K562 (cell line): Measurements from ENCODE around the gene YJEFN3. TPM values are rescaled to one million over a fixed set of nuclear protein-coding genes. Genes with fewer than 3 reads are reported as not detected.

Experiments used
- CBX2 ChIP-seq: fragments of 200-600 bp; sonication (generic); IDR thresholded peaks from one replicate; pipeline ENCODE4 v1.6.1; 2012; ENCODE audit warnings: mild to moderate bottlenecking, low read length, inconsistent platforms; ENCODE audit not compliant: insufficient read depth, poor library complexity, severe bottlenecking
- CC2D1A ChIP-seq: fragments of 450-650 bp; IDR thresholded peaks from 2 replicates; pipeline ENCODE4 v1.6.1; 2017; ENCODE audit warnings: mild to moderate bottlenecking
- FOXM1 ChIP-seq, 2 experiments: fragments of 450-650 bp in 1 of 2; sonication (generic) in 1 of 2; formaldehyde crosslinking in 1 of 2; IDR thresholded peaks; 2 replicates each; pipeline versions ENCODE4 v1.6.1 to v1.9.0; 2017 to 2022; ENCODE audit warnings: low read depth in 2 of 2, mild to moderate bottlenecking in 2 of 2, missing genetic modification reagents in 1 of 2, moderate library complexity in 1 of 2
- MBD2 ChIP-seq: sonication (generic); IDR thresholded peaks from 2 replicates; pipeline ENCODE4 v1.6.1; 2016; ENCODE audit warnings: low read depth, borderline replicate concordance
- TAF9B ChIP-seq: fragments of 450-650 bp; IDR thresholded peaks from 2 replicates; pipeline ENCODE4 v1.6.1; 2018; ENCODE audit warnings: mild to moderate bottlenecking; ENCODE audit not compliant: partially characterized antibody
- TCF7L2 ChIP-seq: fragments of 150-350 bp; IDR thresholded peaks from 2 replicates; pipeline ENCODE4 v1.6.1; 2016; ENCODE audit warnings: low read depth, mild to moderate bottlenecking, low read length, moderate library complexity
- TCFL5 ChIP-seq: fragments of 250-450 bp; sonication (Bioruptor Pico); conservative IDR thresholded peaks from 2 replicates; pipeline ENCODE4 v1.6.1; 2021; ENCODE audit warnings: mild to moderate bottlenecking, moderate library complexity, matching md5 sums
- TEAD1 ChIP-seq, 2 experiments: fragments of 450-650 bp in 1 of 2; sonication (generic) in 1 of 2; formaldehyde crosslinking; IDR thresholded peaks; 2 replicates each; pipeline versions ENCODE4 v1.4.0 to v1.8.0; 2020 to 2022; ENCODE audit warnings: mild to moderate bottlenecking in 2 of 2, missing genetic modification reagents in 1 of 2
- ZFPM2 ChIP-seq: fragments of 250-450 bp; sonication (Bioruptor Pico); IDR thresholded peaks from 2 replicates; pipeline ENCODE4 v1.5.1; 2022; ENCODE audit warnings: mild to moderate bottlenecking
- ZHX1 ChIP-seq: fragments of 150-350 bp; conservative IDR thresholded peaks from 2 replicates; pipeline ENCODE4 v1.6.1; 2014; ENCODE audit warnings: low read length
- ZNF184 ChIP-seq: sonication (generic); formaldehyde crosslinking; IDR thresholded peaks from 2 replicates; pipeline ENCODE4 v1.5.0; 2020; ENCODE audit warnings: missing genetic modification reagents
- polyA plus RNA-seq, 8 experiments: library from polyadenylated mRNA; depleted of rRNA in 4 of 8; stranded (reverse) in 5 of 8; unstranded in 3 of 8; fragments of >200 nt; fragmentation: Nextera tagmentation in 2 of 8; fragmentation: Illumina TruSeq in 1 of 8; extraction: Ambion mirVana in 2 of 8; extraction: Trizol in 1 of 8; gene quantifications; 2 replicates each; pipeline versions ENCODE4 v1.2.1 to v1.2.3, GENCODE V29; 2011 to 2014; ENCODE audit warnings: inconsistent platforms in 1 of 8, missing spikeins in 1 of 8
- total RNA-seq, 7 experiments: library from RNA; depleted of rRNA in 6 of 7; stranded (reverse); fragments of >200 nt in 6 of 7; fragmentation: Illumina TruSeq in 2 of 7; extraction: Trizol in 2 of 7; gene quantifications; 2 replicates each; pipeline versions ENCODE4 v1.2.1 to v1.2.3, GENCODE V29; 2011 to 2021; ENCODE audit warnings: low replicate concordance in 1 of 7

YJEFN3 gene
- total and polyA plus RNA-seq, 9 of the 15 experiments (the other 6 are each of a cell fraction or from before 2014, with no cell fraction given) = 0.04 to 5.8 (median 1.3) TPM; not detected in 1

- TF ChIP-seq ZHX1 (no peak), TEAD1 (CRISPR knock-in tag; IDR thresholded peaks at IDR 0.05) (no peak), TCF7L2 (no peak), TAF9B (no peak), MBD2 (no peak), ZFPM2 (CRISPR knock-in tag) (no peak), CC2D1A (no peak), FOXM1 (IDR thresholded peaks at IDR 0.05; ENCODE audit: low read depth) (no peak), FOXM1 (CRISPR knock-in tag; IDR thresholded peaks at IDR 0.05; ENCODE audit: low read depth) (no peak), TCFL5 (CRISPR knock-in tag) (no peak), ZNF184 (no peak), CBX2 (no peak)
These were observed 48.0 kb upstream of the YJEFN3 start (continued) for GRCh38 chr19:19480688-19481087.
